Tibial nerve (tissue), 4 donors: ENCODE results near the gene PRIM2.
"Not testable (repeated sequence)": the region's sequence is repeated elsewhere in the genome, so short reads cannot be mapped to it uniquely, and the experiment has no call there.

Experiments
- CTCF ChIP-seq, 5 experiments: fragments of 200-600 bp in 3 of 5; fragments of 450-650 bp in 2 of 5; sonication (generic) in 3 of 5; IDR thresholded peaks; one replicate each; pipeline ENCODE4 v1.5.1; 2016 to 2019; ENCODE audit warnings: antibody characterized with exemption in 5 of 5, mild to moderate bottlenecking in 3 of 5, moderate library complexity in 2 of 5
- EP300 ChIP-seq, 2 donors: sonication (generic); formaldehyde crosslinking; IDR thresholded peaks; one replicate each; pipeline ENCODE4 v1.6.1; 2017; ENCODE audit warnings: antibody characterized with exemption in 2 of 2, mild to moderate bottlenecking in 1 of 2
- POLR2A ChIP-seq, 2 donors: fragments of 450-650 bp; IDR thresholded peaks; one replicate each; pipeline ENCODE4 v1.6.1; 2017; ENCODE audit warnings: antibody characterized with exemption in 2 of 2, mild to moderate bottlenecking in 2 of 2, moderate library complexity in 2 of 2

GRCh38 chr6:57443181-57443580 lies 125.8 kb downstream of the PRIM2 start:
- not testable (repeated sequence) for TF ChIP-seq EP300, CTCF, POLR2A (IDR thresholded peaks at IDR 0.05)
